GM12875 (cell line): ENCODE results near the gene ATP10D.

ENCODE experiments used
- H3K4me3 ChIP-seq: one replicate; pipeline ENCODE4 v1.5.1; 2011; ENCODE audit warnings: low read depth, low read length, control low read depth
- TF ChIP-seq, protein P1 (sequence below): IDR thresholded peaks from 2 replicates; pipeline ENCODE4 v1.5.1; 2011; ENCODE audit warnings: low read depth, mild to moderate bottlenecking, control low read depth, inconsistent platforms, low read length, moderate library complexity, borderline replicate concordance; ENCODE audit not compliant: insufficient read depth

ATP10D gene

DNA sequence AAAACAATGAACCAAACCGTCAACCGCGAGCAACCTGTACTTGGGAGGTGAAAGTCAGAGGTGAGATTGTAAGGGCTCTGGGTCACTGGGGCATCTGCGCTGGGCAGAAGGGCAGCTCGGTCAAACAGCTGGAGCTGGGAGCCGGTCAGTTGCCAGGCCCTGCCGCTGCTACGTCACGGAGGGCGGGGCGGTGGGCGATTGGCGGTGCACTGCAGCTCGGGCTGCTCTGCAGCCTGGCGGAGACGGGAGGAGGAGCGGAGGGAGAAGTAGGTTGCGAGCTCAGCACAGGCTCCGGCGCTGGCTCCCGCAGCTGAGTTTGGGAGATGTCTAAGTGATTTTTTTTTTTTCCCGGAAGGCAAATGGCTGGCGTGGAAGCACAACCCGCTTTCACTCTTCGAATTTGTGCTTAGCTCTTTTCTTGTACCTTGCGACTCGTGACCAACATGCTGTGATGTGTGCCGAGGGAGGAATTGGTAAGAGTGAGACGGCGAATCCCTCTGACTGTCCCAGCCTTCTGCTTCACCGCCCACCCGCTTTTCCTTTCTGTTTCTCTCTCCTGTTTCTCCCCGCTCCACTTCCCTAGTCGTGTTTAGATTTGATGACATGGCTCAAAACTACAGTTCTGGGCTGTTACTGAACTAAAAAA lies at the start of gene ATP10D:
Gene ATP10D (plus strand): TSS at position 229 of the 646 bp plus-strand sequence. CDS start 27,266 bp downstream, outside the sequence.
- TF ChIP-seq, protein P1, sequence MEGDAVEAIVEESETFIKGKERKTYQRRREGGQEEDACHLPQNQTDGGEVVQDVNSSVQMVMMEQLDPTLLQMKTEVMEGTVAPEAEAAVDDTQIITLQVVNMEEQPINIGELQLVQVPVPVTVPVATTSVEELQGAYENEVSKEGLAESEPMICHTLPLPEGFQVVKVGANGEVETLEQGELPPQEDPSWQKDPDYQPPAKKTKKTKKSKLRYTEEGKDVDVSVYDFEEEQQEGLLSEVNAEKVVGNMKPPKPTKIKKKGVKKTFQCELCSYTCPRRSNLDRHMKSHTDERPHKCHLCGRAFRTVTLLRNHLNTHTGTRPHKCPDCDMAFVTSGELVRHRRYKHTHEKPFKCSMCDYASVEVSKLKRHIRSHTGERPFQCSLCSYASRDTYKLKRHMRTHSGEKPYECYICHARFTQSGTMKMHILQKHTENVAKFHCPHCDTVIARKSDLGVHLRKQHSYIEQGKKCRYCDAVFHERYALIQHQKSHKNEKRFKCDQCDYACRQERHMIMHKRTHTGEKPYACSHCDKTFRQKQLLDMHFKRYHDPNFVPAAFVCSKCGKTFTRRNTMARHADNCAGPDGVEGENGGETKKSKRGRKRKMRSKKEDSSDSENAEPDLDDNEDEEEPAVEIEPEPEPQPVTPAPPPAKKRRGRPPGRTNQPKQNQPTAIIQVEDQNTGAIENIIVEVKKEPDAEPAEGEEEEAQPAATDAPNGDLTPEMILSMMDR, result 0 out of 2 replicates have a peak, but pooled peaks have one; percentile 9

DNA sequence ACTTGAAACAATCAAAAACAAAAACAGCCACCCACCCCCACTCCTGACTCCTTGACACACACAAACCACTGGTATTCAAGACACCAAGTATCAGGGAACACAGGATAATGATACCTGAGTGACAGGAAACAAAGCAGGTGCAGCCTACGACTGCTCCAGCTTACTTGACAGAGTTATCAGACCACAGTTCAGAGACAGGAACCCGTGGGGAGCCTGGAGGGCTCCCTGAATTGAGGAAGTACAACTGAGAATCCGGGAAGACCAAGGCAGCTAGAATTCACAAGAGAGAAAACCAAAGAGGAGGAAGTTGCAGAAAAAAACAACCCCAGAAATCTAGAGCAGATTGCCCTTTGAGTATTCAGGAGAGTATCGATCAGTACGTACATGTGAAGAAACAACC lies 42.1 kb upstream of the ATP10D start:
- H3K4me3 ChIP-seq, result no peak overlapping the region

More for the DNA sequence above, at the start of gene ATP10D:
- peak within 1 kb of the TSS; percentile 85 for H3K4me3 ChIP-seq

DNA sequence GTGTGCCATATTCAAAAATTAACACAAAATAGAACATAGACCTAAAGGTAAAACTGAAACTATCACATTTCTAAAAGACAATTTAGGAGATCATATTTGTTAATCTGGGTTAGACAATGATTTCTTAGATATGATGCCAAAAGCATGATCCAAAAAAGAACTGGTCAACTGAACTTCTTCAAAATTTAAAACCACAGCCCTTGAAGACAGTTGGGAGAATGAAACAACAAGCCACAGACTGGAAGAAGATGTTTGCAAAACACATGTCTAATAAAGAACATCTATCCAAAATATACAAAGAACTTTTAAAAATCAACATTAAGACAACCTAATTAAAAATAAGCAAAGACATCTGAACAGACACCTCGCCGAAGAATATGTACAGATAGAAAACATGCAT lies 41.0 kb upstream of the ATP10D start:
- TF ChIP-seq, protein P1, result no peak
- H3K4me3 ChIP-seq, result no peak overlapping the region

More for the DNA sequence above, 42.1 kb upstream of the ATP10D start:
- TF ChIP-seq, protein P1, result no peak

DNA sequence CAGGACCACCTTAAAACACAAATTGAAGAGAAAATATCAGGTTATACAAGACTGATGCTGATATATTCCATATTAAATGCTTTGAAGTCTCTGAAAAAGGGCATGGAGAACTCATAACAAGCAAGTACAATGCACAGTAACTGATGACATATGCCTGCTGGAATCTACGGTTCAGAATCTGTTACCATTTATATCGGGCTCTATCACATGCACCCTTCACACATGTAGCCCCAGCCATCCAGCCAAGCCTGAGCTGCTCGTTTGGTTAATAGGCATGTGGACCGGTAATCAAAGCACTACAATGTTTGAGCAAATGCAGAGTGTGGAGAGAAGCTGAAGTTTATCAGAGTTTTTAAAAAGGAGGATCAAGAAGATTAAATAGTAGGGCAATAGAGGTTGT lies 33.4 kb upstream of the ATP10D start:
- TF ChIP-seq, protein P1, result no peak
- no peak overlapping the region for H3K4me3 ChIP-seq

DNA sequence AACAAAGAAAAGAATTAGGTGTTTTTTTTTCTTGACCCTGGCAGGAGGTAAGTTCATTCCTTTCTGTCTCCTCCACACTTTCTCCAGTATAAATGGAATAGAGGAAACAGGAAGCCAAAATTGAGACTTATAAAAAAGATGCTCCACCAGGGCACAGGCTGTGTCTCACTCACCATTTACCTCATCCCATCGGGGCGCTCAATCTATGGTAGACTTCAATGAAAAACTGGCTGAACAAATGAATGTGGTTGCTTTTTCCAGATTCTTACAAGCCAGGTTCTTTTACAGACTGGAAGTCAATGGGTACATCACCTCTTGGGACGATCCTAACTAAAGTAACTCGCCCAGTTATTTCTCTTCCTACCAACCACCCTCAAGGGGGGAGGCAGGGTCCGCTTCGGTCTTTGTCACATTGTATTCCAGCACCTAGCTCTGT lies 22.3 kb upstream of the ATP10D start:
- TF ChIP-seq, protein P1, result no peak
- H3K4me3 ChIP-seq, result peak overlapping the region; percentile 91

DNA sequence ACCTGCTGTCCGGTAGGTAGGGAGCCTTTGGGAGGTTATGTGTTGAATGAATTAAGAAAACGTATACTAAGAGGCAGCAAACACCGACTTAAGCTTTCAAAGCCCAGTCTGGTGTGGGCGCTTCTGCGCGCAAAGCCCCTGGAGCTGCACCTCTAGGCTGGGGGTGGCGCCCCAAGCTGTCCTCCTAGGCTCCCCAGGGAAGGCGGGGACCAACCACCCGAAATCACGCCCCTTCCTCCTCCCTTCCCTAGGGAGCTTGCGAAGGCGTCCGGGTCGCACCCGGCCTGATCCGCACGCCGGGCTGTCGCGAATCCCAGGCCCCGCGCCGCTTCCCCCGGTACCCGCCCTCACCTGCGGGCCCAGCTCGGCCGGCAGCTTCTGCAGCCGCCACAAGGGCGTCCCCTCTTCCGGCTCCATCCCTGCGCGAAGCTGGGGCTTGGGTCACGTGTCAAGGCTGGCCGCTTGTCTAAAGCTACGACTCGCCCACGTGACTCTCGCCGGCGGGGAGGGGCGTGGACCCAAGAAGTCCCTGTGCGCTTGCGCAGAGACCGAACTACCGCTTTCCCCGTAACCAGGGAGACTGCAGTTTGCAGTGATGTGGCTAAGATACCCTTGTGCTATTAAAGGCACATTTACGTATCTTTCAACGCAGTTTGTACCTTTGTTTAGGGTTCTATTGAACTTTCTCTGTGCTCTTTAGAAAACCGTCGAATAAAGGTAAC lies 21.7 kb upstream of the ATP10D start, which contains the start of gene COMMD8:
Gene COMMD8 (minus strand): TSS at position 468 of the 722 bp plus-strand sequence. CDS start 51 bp downstream, at position 417.
- peak within 1 kb of the TSS; percentile 91 for H3K4me3 ChIP-seq

More for the DNA sequence above, 21.7 kb upstream of the ATP10D start, which contains the start of gene COMMD8:
- TF ChIP-seq, protein P1, result 0 out of 2 replicates have a peak, but pooled peaks have one; percentile 13
